ENCODE results near the gene MPPED1.

MPPED1 gene

DNA sequence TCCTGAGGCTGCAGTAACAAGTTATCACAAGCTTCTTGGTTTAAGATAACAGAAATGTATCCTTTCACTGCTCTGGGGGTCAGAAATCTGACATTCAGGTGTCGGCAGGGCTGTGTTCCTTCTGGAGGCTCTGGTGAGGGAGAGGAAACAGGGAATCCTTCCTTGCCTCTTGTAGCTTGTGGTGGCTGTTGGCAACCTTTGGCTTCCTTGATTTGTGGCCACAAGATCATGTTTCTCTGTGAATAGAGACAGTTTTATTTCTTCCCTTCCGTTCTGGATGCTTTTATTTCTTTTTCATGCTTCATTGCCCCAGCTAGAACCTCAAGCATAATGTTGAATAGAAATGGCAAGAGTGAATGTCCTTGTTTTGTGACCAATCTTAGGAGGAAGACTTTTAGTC, 44.0 kb downstream of the MPPED1 start:
- DNase-seq = no peak
- Histone ChIP-seq H3K9me3 (peaks cover 0 to 13% (median 1%) of the 10 kb centered on the region in 3 donors), H3K27ac (no peak overlapping the region), H3K36me3 (no peaks in the 10 kb centered on the region), H3K4me1 (no peaks in the 10 kb centered on the region), H3K27me3 (peaks cover 0 to 21% of the 10 kb centered on the region in 2 donors), H3K4me3 (no peak overlapping the region)
- TF ChIP-seq, protein P1, sequence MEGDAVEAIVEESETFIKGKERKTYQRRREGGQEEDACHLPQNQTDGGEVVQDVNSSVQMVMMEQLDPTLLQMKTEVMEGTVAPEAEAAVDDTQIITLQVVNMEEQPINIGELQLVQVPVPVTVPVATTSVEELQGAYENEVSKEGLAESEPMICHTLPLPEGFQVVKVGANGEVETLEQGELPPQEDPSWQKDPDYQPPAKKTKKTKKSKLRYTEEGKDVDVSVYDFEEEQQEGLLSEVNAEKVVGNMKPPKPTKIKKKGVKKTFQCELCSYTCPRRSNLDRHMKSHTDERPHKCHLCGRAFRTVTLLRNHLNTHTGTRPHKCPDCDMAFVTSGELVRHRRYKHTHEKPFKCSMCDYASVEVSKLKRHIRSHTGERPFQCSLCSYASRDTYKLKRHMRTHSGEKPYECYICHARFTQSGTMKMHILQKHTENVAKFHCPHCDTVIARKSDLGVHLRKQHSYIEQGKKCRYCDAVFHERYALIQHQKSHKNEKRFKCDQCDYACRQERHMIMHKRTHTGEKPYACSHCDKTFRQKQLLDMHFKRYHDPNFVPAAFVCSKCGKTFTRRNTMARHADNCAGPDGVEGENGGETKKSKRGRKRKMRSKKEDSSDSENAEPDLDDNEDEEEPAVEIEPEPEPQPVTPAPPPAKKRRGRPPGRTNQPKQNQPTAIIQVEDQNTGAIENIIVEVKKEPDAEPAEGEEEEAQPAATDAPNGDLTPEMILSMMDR (IDR thresholded peaks at IDR 0.05) = no peak
- intact Hi-C loops (cut with DNase I; ENCODE audit: low total_unique reads) = no loop called here

GRCh38 chr22:43457002-43457401, 45.2 kb downstream of the MPPED1 start:
- TF ChIP-seq, protein P1 (IDR thresholded peaks at IDR 0.05) = no peak
- Histone ChIP-seq H3K36me3 (no peaks in the 10 kb centered on the region), H3K4me1 (no peaks in the 10 kb centered on the region), H3K27ac (no peak overlapping the region), H3K27me3 (peaks cover 0 to 16% of the 10 kb centered on the region in 2 donors), H3K9me3 (peaks cover 0 to 22% (median 9%) of the 10 kb centered on the region in 3 donors), H3K4me3 (no peak overlapping the region)
- intact Hi-C loops (cut with DNase I; ENCODE audit: low total_unique reads) = no loop called here
- no peak for DNase-seq

DNA sequence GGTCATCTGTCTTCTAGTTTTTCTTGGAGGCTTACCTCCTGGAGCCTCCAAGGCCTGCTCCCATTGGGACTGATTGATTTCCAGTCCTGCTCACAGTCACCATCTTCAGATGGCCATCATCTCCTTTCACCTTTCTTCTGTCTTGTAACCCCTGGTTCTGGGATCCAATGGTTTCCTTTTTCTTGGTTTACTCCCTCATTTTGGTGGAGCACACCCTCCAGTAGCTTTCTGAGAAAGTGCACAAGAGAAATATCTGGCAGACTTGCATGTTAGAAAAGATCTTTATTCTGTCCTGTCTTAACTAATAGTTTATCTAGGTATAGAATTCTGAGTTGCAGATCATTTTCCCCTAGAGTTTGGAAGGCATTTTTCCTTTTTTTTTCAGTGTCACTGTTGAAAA, 50.9 kb downstream of the MPPED1 start:
- intact Hi-C loops (cut with DNase I; ENCODE audit: low total_unique reads) = no loop called here
- H3K4me3 ChIP-seq = no peak overlapping the region
- H3K4me1 ChIP-seq = no peaks in the 10 kb centered on the region
- peaks cover 0 to 17% of the 10 kb centered on the region in 2 donors for H3K27me3 ChIP-seq
- TF ChIP-seq, protein P1 (IDR thresholded peaks at IDR 0.05) = no peak
- H3K36me3 ChIP-seq = no peaks in the 10 kb centered on the region
- no peak overlapping the region for H3K27ac ChIP-seq
- H3K9me3 ChIP-seq = peaks cover 0 to 28% (median 9%) of the 10 kb centered on the region in 3 donors
- no peak for DNase-seq

- Histone ChIP-seq H3K4me3 (no peak overlapping the region), H3K36me3 (no peaks in the 10 kb centered on the region), H3K4me1 (no peaks in the 10 kb centered on the region), H3K9me3 (peaks cover 0 to 23% (median 9%) of the 10 kb centered on the region in 3 donors), H3K27ac (no peak overlapping the region), H3K27me3 (peaks cover 0 to 26% of the 10 kb centered on the region in 2 donors)
- TF ChIP-seq, protein P1 (IDR thresholded peaks at IDR 0.05) = no peak
- intact Hi-C loops (cut with DNase I; ENCODE audit: low total_unique reads) = no loop called here
- DNase-seq = no peak
Observed at GRCh38 chr22:43464809-43465208, 53.0 kb downstream of the MPPED1 start.

DNA sequence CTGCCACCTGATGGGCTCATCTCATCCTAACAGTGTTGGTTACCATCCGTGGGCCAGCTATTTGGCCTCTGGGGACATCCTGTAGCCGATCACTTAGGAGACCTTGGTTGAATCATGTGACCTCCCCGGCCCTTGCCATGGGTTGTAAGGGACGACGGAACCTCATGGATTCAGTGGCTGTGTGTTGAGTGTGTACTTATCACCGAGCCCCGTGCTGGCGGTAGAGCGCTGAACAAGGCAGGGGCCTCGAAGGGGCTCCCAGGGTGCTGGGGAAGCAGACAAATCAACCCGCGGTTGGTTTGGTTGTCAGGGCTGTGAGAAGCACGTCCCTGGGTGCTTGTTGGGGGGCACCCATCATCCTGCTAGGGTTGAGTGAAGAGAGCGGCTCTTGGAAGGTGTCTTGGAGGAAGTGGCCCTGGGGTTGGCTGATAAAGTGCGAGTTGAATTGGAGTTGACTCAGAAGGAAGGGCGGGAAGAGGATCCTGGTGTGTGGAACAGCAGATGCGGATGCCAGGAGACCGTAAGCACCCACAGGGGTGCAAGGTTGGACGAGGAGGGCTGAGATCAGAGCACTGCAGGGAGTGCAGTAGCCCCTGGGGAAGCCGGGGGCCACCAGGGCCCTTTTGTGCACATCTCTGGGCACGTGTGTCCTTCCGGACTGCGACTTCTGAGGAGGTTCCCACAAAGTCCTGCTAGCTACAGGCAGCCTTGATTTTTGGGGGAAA, 53.6 kb downstream of the MPPED1 start:
- DNase-seq = no peak
- no peak overlapping the region for H3K27ac ChIP-seq
- TF ChIP-seq, protein P1 (IDR thresholded peaks at IDR 0.05) = no peak
- peaks cover 0 to 31% of the 10 kb centered on the region in 2 donors for H3K27me3 ChIP-seq
- H3K4me3 ChIP-seq = no peak overlapping the region
- H3K9me3 ChIP-seq = peaks cover 0 to 19% (median 9%) of the 10 kb centered on the region in 3 donors
- intact Hi-C loops (cut with DNase I; ENCODE audit: low total_unique reads) = no loop called here
- H3K36me3 ChIP-seq = no peaks in the 10 kb centered on the region
- no peaks in the 10 kb centered on the region for H3K4me1 ChIP-seq
